GM23338 (cell line): ENCODE results near the gene EZR.

Experiments
- CREB1 ChIP-seq: fragments of 250-450 bp; sonication (Bioruptor Pico); IDR thresholded peaks from 2 replicates; pipeline ENCODE4 v1.5.0; 2020; ENCODE audit warnings: low read depth, mild to moderate bottlenecking, moderate library complexity
- EZH2 ChIP-seq: fragments of 200-600 bp; sonication (generic); IDR thresholded peaks from one replicate; pipeline ENCODE4 v1.8.0; 2017; ENCODE audit warnings: antibody characterized with exemption, mild to moderate bottlenecking, low read depth; ENCODE audit not compliant: unreplicated experiment
- EZH2phosphoT487 ChIP-seq: fragments of 200-600 bp; sonication (generic); IDR thresholded peaks from one replicate; pipeline ENCODE4 v1.8.1; 2018; ENCODE audit warnings: antibody characterized with exemption; ENCODE audit not compliant: unreplicated experiment
- JUNB ChIP-seq: IDR thresholded peaks from one replicate; pipeline ENCODE4 v1.6.1; 2016; ENCODE audit warnings: antibody characterized with exemption; ENCODE audit not compliant: unreplicated experiment
- NANOG ChIP-seq: IDR thresholded peaks from 2 replicates; pipeline ENCODE4 v1.6.1; 2016; ENCODE audit warnings: antibody characterized with exemption, borderline replicate concordance
- POLR2AphosphoS5 ChIP-seq: IDR thresholded peaks from 2 replicates; pipeline ENCODE4 v1.6.1; 2016; ENCODE audit warnings: antibody characterized with exemption, low read depth
- REST ChIP-seq: IDR thresholded peaks from one replicate; pipeline ENCODE4 v1.6.1; 2018; ENCODE audit warnings: antibody characterized with exemption; ENCODE audit not compliant: unreplicated experiment
- STAT1 ChIP-seq: IDR thresholded peaks from one replicate; pipeline ENCODE4 v1.6.1; 2016; ENCODE audit warnings: antibody characterized with exemption; ENCODE audit not compliant: unreplicated experiment
- ZNF114 ChIP-seq: fragments of 250-450 bp; sonication (Bioruptor Pico); IDR thresholded peaks from 2 replicates; pipeline ENCODE4 v1.5.0; 2020; ENCODE audit warnings: mild to moderate bottlenecking, moderate library complexity
- ZNF331 ChIP-seq: fragments of 250-450 bp; sonication (Bioruptor Pico); IDR thresholded peaks from 2 replicates; pipeline ENCODE4 v1.5.0; 2020; ENCODE audit warnings: low read depth, mild to moderate bottlenecking, moderate library complexity
- TF ChIP-seq, protein P1 (sequence below), 2 experiments: fragments of 200-600 bp in 1 of 2; sonication (generic) in 1 of 2; conservative IDR thresholded peaks; 2 replicates each; pipeline versions ENCODE4 v1.5.1 to v1.6.1; 2016 to 2017; ENCODE audit warnings: antibody characterized with exemption in 2 of 2, low read depth in 2 of 2, mild to moderate bottlenecking in 2 of 2, moderate library complexity in 1 of 2
- TF ChIP-seq, protein P2 (sequence below): IDR thresholded peaks from 2 replicates; pipeline ENCODE4 v1.6.1; 2016; ENCODE audit warnings: antibody characterized with exemption
- TF ChIP-seq, protein P3 (sequence below): fragments of 250-450 bp; sonication (Bioruptor Pico); IDR thresholded peaks from 2 replicates; pipeline ENCODE4 v1.5.0; 2020; ENCODE audit warnings: mild to moderate bottlenecking, moderate library complexity

DNA sequence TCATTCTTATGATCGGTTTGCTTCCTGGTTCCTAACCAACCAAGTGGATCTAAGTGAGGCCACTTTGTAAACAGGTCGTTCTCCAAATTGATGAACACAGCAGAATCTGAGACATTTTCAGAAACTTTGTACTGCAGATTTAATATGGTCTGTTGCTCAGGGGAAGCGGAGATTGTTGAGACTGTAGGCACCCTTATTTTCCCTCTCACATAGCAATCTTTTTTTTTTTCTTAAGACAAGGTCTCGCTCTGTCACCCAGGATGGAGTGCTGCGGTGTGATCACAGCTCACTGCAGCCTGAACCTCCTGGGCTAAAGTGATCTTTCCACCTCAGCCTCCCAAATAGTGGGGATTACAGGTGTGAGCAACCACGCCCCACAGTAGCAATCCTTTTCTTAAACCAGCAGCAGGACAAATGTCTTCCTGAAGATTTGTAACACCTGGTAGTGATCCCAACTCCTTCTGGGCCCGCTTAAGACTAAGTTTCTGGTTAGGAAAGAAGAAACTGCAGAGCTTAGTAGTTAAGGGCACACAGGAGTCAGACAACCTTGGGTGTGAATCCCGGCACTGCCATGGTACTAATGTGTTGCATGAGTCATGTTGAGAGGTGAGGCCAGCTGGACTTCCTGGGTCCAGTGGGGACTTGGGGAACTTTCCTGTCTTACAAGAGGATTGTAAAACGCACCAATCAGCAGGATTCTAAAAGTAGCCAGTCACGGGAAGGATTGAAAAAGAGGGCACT, 48.4 kb upstream of the EZR start:
- TF ChIP-seq, protein P1, sequence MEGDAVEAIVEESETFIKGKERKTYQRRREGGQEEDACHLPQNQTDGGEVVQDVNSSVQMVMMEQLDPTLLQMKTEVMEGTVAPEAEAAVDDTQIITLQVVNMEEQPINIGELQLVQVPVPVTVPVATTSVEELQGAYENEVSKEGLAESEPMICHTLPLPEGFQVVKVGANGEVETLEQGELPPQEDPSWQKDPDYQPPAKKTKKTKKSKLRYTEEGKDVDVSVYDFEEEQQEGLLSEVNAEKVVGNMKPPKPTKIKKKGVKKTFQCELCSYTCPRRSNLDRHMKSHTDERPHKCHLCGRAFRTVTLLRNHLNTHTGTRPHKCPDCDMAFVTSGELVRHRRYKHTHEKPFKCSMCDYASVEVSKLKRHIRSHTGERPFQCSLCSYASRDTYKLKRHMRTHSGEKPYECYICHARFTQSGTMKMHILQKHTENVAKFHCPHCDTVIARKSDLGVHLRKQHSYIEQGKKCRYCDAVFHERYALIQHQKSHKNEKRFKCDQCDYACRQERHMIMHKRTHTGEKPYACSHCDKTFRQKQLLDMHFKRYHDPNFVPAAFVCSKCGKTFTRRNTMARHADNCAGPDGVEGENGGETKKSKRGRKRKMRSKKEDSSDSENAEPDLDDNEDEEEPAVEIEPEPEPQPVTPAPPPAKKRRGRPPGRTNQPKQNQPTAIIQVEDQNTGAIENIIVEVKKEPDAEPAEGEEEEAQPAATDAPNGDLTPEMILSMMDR (conservative IDR thresholded peaks at IDR 0.05; ENCODE audit: low read depth in 2 of 2), result no peak
- no peak for TF ChIP-seq EZH2phosphoT487
- TF ChIP-seq REST, result no peak
- no peak for TF ChIP-seq EZH2
- TF ChIP-seq, protein P2, sequence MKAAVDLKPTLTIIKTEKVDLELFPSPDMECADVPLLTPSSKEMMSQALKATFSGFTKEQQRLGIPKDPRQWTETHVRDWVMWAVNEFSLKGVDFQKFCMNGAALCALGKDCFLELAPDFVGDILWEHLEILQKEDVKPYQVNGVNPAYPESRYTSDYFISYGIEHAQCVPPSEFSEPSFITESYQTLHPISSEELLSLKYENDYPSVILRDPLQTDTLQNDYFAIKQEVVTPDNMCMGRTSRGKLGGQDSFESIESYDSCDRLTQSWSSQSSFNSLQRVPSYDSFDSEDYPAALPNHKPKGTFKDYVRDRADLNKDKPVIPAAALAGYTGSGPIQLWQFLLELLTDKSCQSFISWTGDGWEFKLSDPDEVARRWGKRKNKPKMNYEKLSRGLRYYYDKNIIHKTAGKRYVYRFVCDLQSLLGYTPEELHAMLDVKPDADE, result no peak
- no peak for TF ChIP-seq POLR2AphosphoS5
- no peak for TF ChIP-seq CREB1
- TF ChIP-seq JUNB, result no peak
- TF ChIP-seq NANOG, result no peak
- no peak for TF ChIP-seq STAT1
- TF ChIP-seq ZNF331 (CRISPR knock-in tag), result no peak
- TF ChIP-seq ZNF114, result no peak
- TF ChIP-seq, protein P3, sequence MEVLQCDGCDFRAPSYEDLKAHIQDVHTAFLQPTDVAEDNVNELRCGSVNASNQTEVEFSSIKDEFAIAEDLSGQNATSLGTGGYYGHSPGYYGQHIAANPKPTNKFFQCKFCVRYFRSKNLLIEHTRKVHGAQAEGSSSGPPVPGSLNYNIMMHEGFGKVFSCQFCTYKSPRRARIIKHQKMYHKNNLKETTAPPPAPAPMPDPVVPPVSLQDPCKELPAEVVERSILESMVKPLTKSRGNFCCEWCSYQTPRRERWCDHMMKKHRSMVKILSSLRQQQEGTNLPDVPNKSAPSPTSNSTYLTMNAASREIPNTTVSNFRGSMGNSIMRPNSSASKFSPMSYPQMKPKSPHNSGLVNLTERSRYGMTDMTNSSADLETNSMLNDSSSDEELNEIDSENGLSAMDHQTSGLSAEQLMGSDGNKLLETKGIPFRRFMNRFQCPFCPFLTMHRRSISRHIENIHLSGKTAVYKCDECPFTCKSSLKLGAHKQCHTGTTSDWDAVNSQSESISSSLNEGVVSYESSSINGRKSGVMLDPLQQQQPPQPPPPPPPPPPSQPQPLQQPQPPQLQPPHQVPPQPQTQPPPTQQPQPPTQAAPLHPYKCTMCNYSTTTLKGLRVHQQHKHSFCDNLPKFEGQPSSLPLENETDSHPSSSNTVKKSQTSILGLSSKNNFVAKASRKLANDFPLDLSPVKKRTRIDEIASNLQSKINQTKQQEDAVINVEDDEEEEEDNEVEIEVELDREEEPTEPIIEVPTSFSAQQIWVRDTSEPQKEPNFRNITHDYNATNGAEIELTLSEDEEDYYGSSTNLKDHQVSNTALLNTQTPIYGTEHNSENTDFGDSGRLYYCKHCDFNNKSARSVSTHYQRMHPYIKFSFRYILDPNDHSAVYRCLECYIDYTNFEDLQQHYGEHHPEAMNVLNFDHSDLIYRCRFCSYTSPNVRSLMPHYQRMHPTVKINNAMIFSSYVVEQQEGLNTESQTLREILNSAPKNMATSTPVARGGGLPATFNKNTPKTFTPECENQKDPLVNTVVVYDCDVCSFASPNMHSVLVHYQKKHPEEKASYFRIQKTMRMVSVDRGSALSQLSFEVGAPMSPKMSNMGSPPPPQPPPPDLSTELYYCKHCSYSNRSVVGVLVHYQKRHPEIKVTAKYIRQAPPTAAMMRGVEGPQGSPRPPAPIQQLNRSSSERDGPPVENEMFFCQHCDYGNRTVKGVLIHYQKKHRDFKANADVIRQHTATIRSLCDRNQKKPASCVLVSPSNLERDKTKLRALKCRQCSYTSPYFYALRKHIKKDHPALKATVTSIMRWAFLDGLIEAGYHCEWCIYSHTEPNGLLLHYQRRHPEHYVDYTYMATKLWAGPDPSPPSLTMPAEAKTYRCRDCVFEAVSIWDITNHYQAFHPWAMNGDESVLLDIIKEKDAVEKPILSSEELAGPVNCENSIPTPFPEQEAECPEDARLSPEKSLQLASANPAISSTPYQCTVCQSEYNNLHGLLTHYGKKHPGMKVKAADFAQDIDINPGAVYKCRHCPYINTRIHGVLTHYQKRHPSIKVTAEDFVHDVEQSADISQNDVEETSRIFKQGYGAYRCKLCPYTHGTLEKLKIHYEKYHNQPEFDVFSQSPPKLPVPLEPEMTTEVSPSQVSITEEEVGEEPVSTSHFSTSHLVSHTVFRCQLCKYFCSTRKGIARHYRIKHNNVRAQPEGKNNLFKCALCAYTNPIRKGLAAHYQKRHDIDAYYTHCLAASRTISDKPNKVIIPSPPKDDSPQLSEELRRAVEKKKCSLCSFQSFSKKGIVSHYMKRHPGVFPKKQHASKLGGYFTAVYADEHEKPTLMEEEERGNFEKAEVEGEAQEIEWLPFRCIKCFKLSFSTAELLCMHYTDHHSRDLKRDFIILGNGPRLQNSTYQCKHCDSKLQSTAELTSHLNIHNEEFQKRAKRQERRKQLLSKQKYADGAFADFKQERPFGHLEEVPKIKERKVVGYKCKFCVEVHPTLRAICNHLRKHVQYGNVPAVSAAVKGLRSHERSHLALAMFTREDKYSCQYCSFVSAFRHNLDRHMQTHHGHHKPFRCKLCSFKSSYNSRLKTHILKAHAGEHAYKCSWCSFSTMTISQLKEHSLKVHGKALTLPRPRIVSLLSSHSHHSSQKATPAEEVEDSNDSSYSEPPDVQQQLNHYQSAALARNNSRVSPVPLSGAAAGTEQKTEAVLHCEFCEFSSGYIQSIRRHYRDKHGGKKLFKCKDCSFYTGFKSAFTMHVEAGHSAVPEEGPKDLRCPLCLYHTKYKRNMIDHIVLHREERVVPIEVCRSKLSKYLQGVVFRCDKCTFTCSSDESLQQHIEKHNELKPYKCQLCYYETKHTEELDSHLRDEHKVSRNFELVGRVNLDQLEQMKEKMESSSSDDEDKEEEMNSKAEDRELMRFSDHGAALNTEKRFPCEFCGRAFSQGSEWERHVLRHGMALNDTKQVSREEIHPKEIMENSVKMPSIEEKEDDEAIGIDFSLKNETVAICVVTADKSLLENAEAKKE (CRISPR knock-in tag), result no peak
